CD14-positive monocyte (primary cell): ENCODE data around the gene NPEPL1. TPM values are rescaled to one million over a fixed set of nuclear protein-coding genes. Genes with fewer than 3 reads are reported as not detected.

ENCODE experiments used
- DNase-seq, 3 donors: peaks; one replicate each; pipeline ENCODE4 v3.0.0-alpha.2; 2011 to 2022
- H2AFZ ChIP-seq: 2 replicates; pipeline ENCODE4 v1.6.0; 2012; ENCODE audit warnings: mild to moderate bottlenecking, low read depth, low read length, inconsistent platforms; ENCODE audit not compliant: insufficient read depth, poor library complexity, severe bottlenecking
- H3K27ac ChIP-seq, 2 donors: 1 replicate in 1 of 2; 2 replicates in 1 of 2; pipeline ENCODE4 v1.5.1; 2012 to 2013; ENCODE audit warnings: low read length in 2 of 2, control low read depth in 1 of 2, inconsistent platforms in 1 of 2, low read depth in 1 of 2, mild to moderate bottlenecking in 1 of 2
- H3K27me3 ChIP-seq, 2 donors: one replicate each; pipeline versions ENCODE4 v1.6.0 to v1.6.1; 2011 to 2013; ENCODE audit warnings: low read length in 2 of 2; ENCODE audit not compliant: control insufficient read depth in 2 of 2, insufficient read depth in 2 of 2
- H3K36me3 ChIP-seq, 2 donors: replicated peaks in 1 of 2; 1 replicate in 1 of 2; 2 replicates in 1 of 2; pipeline versions ENCODE4 v1.5.1 to v1.6.1; 2012 to 2013; ENCODE audit warnings: low read length in 2 of 2, control low read depth in 1 of 2, inconsistent platforms in 1 of 2, mild to moderate bottlenecking in 1 of 2; ENCODE audit not compliant: insufficient read depth in 2 of 2, control insufficient read depth in 1 of 2
- H3K4me1 ChIP-seq, 2 donors: 1 replicate in 1 of 2; 2 replicates in 1 of 2; pipeline versions ENCODE4 v1.5.1 to v1.6.1; 2012 to 2013; ENCODE audit warnings: low read length in 2 of 2, control low read depth in 1 of 2, inconsistent platforms in 1 of 2, mild to moderate bottlenecking in 1 of 2, moderate library complexity in 1 of 2; ENCODE audit not compliant: insufficient read depth in 2 of 2, control insufficient read depth in 1 of 2
- H3K4me2 ChIP-seq: replicated peaks from 2 replicates; pipeline ENCODE3; 2012; ENCODE audit warnings: low read length, moderate library complexity, mild to moderate bottlenecking; ENCODE audit not compliant: poor library complexity, severe bottlenecking; ENCODE audit errors: extremely low read depth
- H3K4me3 ChIP-seq, 3 experiments: fragments of 200-600 bp in 1 of 3; sonication (generic) in 1 of 3; replicated peaks in 1 of 3; 1 replicate in 2 of 3; 2 replicates in 1 of 3; pipeline ENCODE4 v1.5.1; 2011 to 2013; ENCODE audit warnings: low read length in 3 of 3, mild to moderate bottlenecking in 3 of 3, control low read depth in 2 of 3, low read depth in 2 of 3, inconsistent platforms in 1 of 3, moderate library complexity in 1 of 3
- H3K79me2 ChIP-seq: 2 replicates; pipeline ENCODE4 v1.6.0; 2012; ENCODE audit warnings: mild to moderate bottlenecking, control low read depth, inconsistent platforms, low read length, moderate library complexity; ENCODE audit not compliant: insufficient read depth
- H3K9ac ChIP-seq: 2 replicates; pipeline ENCODE4 v1.6.0; 2017; ENCODE audit warnings: low read length, mild to moderate bottlenecking; ENCODE audit not compliant: insufficient read depth, poor library complexity, severe bottlenecking
- H3K9me3 ChIP-seq, 2 donors: replicated peaks in 1 of 2; 1 replicate in 1 of 2; 2 replicates in 1 of 2; pipeline versions ENCODE4 v1.5.1 to v1.6.1; 2012 to 2013; ENCODE audit warnings: low read length in 2 of 2, control low read depth in 1 of 2; ENCODE audit not compliant: control insufficient read depth in 1 of 2, insufficient read depth in 1 of 2
- H4K20me1 ChIP-seq: 2 replicates; pipeline ENCODE4 v1.6.0; 2012; ENCODE audit warnings: mild to moderate bottlenecking, low read length, control low read depth, moderate library complexity; ENCODE audit not compliant: insufficient read depth
- H3K27ac Mint-ChIP-seq, 7 donors: one replicate each; pipeline ENCODE4 v1.8.0; 2020; ENCODE audit warnings: mild to moderate bottlenecking in 7 of 7, mixed read lengths in 7 of 7, moderate library complexity in 6 of 7, inconsistent platforms in 2 of 7
- H3K27me3 Mint-ChIP-seq, 3 donors: one replicate each; pipeline ENCODE4 v1.8.0; 2021 to 2022; ENCODE audit warnings: low read depth in 3 of 3, mild to moderate bottlenecking in 3 of 3, mixed read lengths in 3 of 3, moderate library complexity in 3 of 3, inconsistent platforms in 1 of 3
- H3K36me3 Mint-ChIP-seq, 2 donors: one replicate each; pipeline ENCODE4 v1.8.0; 2020; ENCODE audit warnings: mixed read lengths in 2 of 2, inconsistent platforms in 1 of 2, mild to moderate bottlenecking in 1 of 2
- H3K4me1 Mint-ChIP-seq: one replicate; pipeline ENCODE4 v1.8.0; 2020; ENCODE audit warnings: mild to moderate bottlenecking, mixed read lengths
- H3K4me3 Mint-ChIP-seq, 2 donors: one replicate each; pipeline ENCODE4 v1.8.0; 2020; ENCODE audit warnings: mild to moderate bottlenecking in 2 of 2, mixed read lengths in 2 of 2, moderate library complexity in 1 of 2
- H3K9me3 Mint-ChIP-seq, 7 donors: one replicate each; pipeline ENCODE4 v1.8.0; 2020 to 2022; ENCODE audit warnings: mixed read lengths in 7 of 7, mild to moderate bottlenecking in 6 of 7, moderate library complexity in 6 of 7, inconsistent platforms in 2 of 7
- WGBS: methylation state at CpG from one replicate; pipeline ENCODE4 v1.1.5; 2013; ENCODE audit warnings: missing lambda C conversion rate; ENCODE audit not compliant: insufficient coverage; 5-methylcytosine and 5-hydroxymethylcytosine counted together
- intact Hi-C, 2 donors: fragments of 100-400 bp; cut with micrococcal nuclease; formaldehyde crosslinking; loops; one replicate each; pipeline versions ENCODE4 v1.15.0 to v1.15.1; 2023
- polyA plus RNA-seq, 3 donors: library from polyadenylated mRNA; depleted of rRNA in 1 of 3; unstranded in 2 of 3; stranded (reverse) in 1 of 3; fragments of 300-500 nt in 2 of 3; fragments of >200 nt in 1 of 3; fragmentation: Illumina TruSeq in 2 of 3; gene quantifications; 1 replicate in 2 of 3; 2 replicates in 1 of 3; pipeline ENCODE4 v1.2.3, GENCODE V29; 2012 to 2021
- TF ChIP-seq, protein P1 (sequence below): fragments of 200-600 bp; IDR thresholded peaks from one replicate; pipeline ENCODE4 v1.8.0; 2022; ENCODE audit warnings: antibody characterized with exemption, mild to moderate bottlenecking

NPEPL1 gene
- polyA plus RNA-seq, 3 donors = 37.6 to 109 (median 39.6) TPM

DNA sequence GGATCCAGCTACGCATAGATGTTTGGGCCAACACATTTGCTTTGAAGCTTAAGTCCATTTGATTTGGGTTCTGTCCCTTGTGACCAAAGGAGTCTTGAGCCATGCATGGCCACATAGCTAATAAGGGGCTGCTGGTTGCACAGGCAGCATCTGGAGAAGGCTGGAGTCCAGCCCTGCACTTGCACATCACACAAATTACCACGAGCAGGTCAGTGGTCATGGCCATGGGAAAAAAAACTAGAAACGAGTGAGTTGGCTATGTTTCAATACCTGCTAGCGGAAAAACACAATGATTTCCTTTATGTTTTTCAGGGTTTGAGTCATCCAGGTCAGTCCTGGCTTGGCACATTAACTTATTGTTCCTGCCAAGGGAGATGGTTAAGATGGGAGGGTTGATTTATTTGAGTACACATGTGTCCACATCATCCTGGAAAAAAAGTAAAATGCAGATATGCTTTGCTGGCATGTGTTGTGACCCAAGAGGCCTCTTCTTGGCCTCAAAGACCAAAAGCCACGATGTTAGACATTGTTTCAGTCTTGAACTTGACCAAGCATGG lies 47.1 kb upstream of the NPEPL1 start:
- peaks cover 0 to 2% of the 10 kb centered on the region in 2 donors for H3K36me3 Mint-ChIP-seq
- H3K4me3 ChIP-seq = no peak overlapping the region
- H3K9me3 Mint-ChIP-seq = peaks cover 0 to 5% (median 0%) of the 10 kb centered on the region in 7 donors
- H3K9me3 ChIP-seq = no peaks in the 10 kb centered on the region
- H3K4me3 Mint-ChIP-seq = no peak overlapping the region
- DNase-seq = no peak
- no peak overlapping the region for H3K4me2 ChIP-seq
- H3K27ac ChIP-seq = no peak overlapping the region
- WGBS = 82% methylated on average over 3 of the region's 5 CpGs
- peaks cover 21 to 31% (median 28%) of the 10 kb centered on the region in 3 donors for H3K27me3 Mint-ChIP-seq
- peaks cover 7 to 17% of the 10 kb centered on the region in 2 donors for H3K4me1 ChIP-seq
- TF ChIP-seq, protein P1, sequence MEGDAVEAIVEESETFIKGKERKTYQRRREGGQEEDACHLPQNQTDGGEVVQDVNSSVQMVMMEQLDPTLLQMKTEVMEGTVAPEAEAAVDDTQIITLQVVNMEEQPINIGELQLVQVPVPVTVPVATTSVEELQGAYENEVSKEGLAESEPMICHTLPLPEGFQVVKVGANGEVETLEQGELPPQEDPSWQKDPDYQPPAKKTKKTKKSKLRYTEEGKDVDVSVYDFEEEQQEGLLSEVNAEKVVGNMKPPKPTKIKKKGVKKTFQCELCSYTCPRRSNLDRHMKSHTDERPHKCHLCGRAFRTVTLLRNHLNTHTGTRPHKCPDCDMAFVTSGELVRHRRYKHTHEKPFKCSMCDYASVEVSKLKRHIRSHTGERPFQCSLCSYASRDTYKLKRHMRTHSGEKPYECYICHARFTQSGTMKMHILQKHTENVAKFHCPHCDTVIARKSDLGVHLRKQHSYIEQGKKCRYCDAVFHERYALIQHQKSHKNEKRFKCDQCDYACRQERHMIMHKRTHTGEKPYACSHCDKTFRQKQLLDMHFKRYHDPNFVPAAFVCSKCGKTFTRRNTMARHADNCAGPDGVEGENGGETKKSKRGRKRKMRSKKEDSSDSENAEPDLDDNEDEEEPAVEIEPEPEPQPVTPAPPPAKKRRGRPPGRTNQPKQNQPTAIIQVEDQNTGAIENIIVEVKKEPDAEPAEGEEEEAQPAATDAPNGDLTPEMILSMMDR = no peak
- intact Hi-C loops = loop anchor here (10.0 kb wide), 2 partner anchors 209 to 411 kb away; partner anchors contain the start of genes GNAS (in 1 of the 2) and GNAS-AS1 (in 1 of the 2)
- no peaks in the 10 kb centered on the region for H4K20me1 ChIP-seq
- no peak overlapping the region for H3K27ac Mint-ChIP-seq
- H3K4me1 Mint-ChIP-seq = peaks cover 9% of the 10 kb centered on the region
- H3K79me2 ChIP-seq = no peaks in the 10 kb centered on the region
- no peak overlapping the region for H3K9ac ChIP-seq
- H3K36me3 ChIP-seq = no peaks in the 10 kb centered on the region
- no peak overlapping the region for H2AFZ ChIP-seq
- peaks cover 3 to 20% of the 10 kb centered on the region in 2 donors for H3K27me3 ChIP-seq

DNA sequence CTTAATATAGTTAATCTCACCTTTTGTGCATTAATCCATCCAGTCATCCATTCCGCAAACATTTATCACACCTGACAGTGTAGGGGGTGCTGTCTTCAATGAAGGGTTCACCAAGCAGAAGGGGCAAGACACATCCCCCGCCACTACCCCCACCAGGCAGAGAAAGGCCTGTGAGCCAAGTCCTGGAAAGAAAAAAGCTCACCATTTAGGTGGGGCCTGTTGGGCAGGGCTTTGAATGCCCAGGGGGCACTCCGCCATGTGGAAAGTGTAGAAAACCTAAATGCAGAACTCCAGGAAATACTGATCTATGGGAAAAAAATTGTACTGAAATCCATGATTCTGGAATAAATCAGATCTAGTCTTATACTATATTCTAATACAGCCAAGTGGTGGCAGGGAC lies 46.3 kb upstream of the NPEPL1 start:
- H3K79me2 ChIP-seq = peaks cover 2% of the 10 kb centered on the region
- Mint-ChIP-seq H3K27ac (no peak overlapping the region), H3K36me3 (peaks cover 0 to 2% of the 10 kb centered on the region in 2 donors), H3K4me1 (peaks cover 9% of the 10 kb centered on the region), H3K27me3 (peaks cover 19 to 25% (median 23%) of the 10 kb centered on the region in 3 donors), H3K4me3 (peak overlapping the region in 1 of 2 donors; percentile 13), H3K9me3 (peaks cover 0 to 5% (median 0%) of the 10 kb centered on the region in 7 donors)
- no peak overlapping the region for H2AFZ ChIP-seq
- no peak overlapping the region for H3K4me3 ChIP-seq
- no peaks in the 10 kb centered on the region for H3K36me3 ChIP-seq
- no peak overlapping the region for H3K9ac ChIP-seq
- DNase-seq = no peak
- WGBS = no CpG with 5 or more reads among the region's 3 CpGs
- peaks cover 3 to 20% of the 10 kb centered on the region in 2 donors for H3K27me3 ChIP-seq
- H3K4me2 ChIP-seq = no peak overlapping the region
- no peaks in the 10 kb centered on the region for H4K20me1 ChIP-seq
- peaks cover 7 to 23% of the 10 kb centered on the region in 2 donors for H3K4me1 ChIP-seq
- intact Hi-C loops = loop anchor here (10.0 kb wide), 2 partner anchors 209 to 411 kb away; partner anchors contain the start of genes GNAS (in 1 of the 2) and GNAS-AS1 (in 1 of the 2)
- no peaks in the 10 kb centered on the region for H3K9me3 ChIP-seq
- TF ChIP-seq, protein P1 = no peak
- no peak overlapping the region for H3K27ac ChIP-seq
